Central memory CD8-positive, alpha-beta T cell (primary cell): Measurements from ENCODE around the gene ZFPL1.

Experiments
- ATAC-seq: fragments of 150-1000 bp; cut with Tn5 transposase; replicated peaks from 2 replicates; pipeline ENCODE4 v1.10.0; 2022; ENCODE audit warnings: mild to moderate bottlenecking, moderate FRiP score, moderate number of reproducible peaks; ENCODE audit not compliant: poor library complexity, severe bottlenecking; ENCODE audit errors: extremely low read depth
- DNase-seq, 2 donors: peaks; one replicate each; pipeline ENCODE4 v3.0.0; 2021; ENCODE audit warnings: low spot score in 2 of 2
- H3K27ac Mint-ChIP-seq: one replicate; pipeline ENCODE4 v1.8.0; 2022; ENCODE audit warnings: low read depth, mild to moderate bottlenecking, moderate library complexity, mixed read lengths
- H3K27me3 Mint-ChIP-seq: one replicate; pipeline ENCODE4 v1.8.0; 2022; ENCODE audit warnings: mixed read lengths
- H3K36me3 Mint-ChIP-seq: one replicate; pipeline ENCODE4 v1.8.0; 2022; ENCODE audit warnings: mild to moderate bottlenecking, moderate library complexity, mixed read lengths; ENCODE audit not compliant: insufficient read depth
- H3K4me1 Mint-ChIP-seq: one replicate; pipeline ENCODE4 v1.8.0; 2022; ENCODE audit warnings: mixed read lengths
- H3K4me3 Mint-ChIP-seq: one replicate; pipeline ENCODE4 v1.8.0; 2022; ENCODE audit warnings: mild to moderate bottlenecking, moderate library complexity, mixed read lengths
- H3K9me3 Mint-ChIP-seq: one replicate; pipeline ENCODE4 v1.8.0; 2022; ENCODE audit warnings: mixed read lengths

The ZFPL1 gene

GRCh38 chr11:65086809-65087208, 2.8 kb downstream of the ZFPL1 start:
- Mint-ChIP-seq H3K27ac (no peak overlapping the region), H3K9me3 (no peaks in the 10 kb centered on the region), H3K4me3 (no peak overlapping the region), H3K27me3 (no peaks in the 10 kb centered on the region), H3K36me3 (peaks cover 25% of the 10 kb centered on the region), H3K4me1 (peaks cover 29% of the 10 kb centered on the region)
- ATAC-seq, result no peak
- DNase-seq, result no peak

- no peak overlapping the region for H3K27ac Mint-ChIP-seq
- peaks cover 25% of the 10 kb centered on the region for H3K36me3 Mint-ChIP-seq
- H3K27me3 Mint-ChIP-seq, result no peaks in the 10 kb centered on the region
- H3K4me3 Mint-ChIP-seq, result no peak overlapping the region
- ATAC-seq, result no peak
- H3K4me1 Mint-ChIP-seq, result peaks cover 29% of the 10 kb centered on the region
- no peak for DNase-seq
- no peaks in the 10 kb centered on the region for H3K9me3 Mint-ChIP-seq
Measured at GRCh38 chr11:65087216-65087615, 3.2 kb downstream of the ZFPL1 start.

- no peak for ATAC-seq
- H3K9me3 Mint-ChIP-seq, result no peaks in the 10 kb centered on the region
- no peak overlapping the region for H3K4me3 Mint-ChIP-seq
- H3K36me3 Mint-ChIP-seq, result peaks cover 25% of the 10 kb centered on the region
- no peak overlapping the region for H3K27ac Mint-ChIP-seq
- DNase-seq, result no peak
- peaks cover 29% of the 10 kb centered on the region for H3K4me1 Mint-ChIP-seq
- H3K27me3 Mint-ChIP-seq, result no peaks in the 10 kb centered on the region
Measured at GRCh38 chr11:65087827-65088226, 3.8 kb downstream of the ZFPL1 start.

GRCh38 chr11:65089621-65090020, 5.6 kb downstream of the ZFPL1 start:
- H3K36me3 Mint-ChIP-seq, result peaks cover 11% of the 10 kb centered on the region
- H3K27ac Mint-ChIP-seq, result no peak overlapping the region
- no peak overlapping the region for H3K4me3 Mint-ChIP-seq

GRCh38 chr11:65090628-65091027, 6.6 kb downstream of the ZFPL1 start:
- DNase-seq, result no peak
- H3K4me3 Mint-ChIP-seq, result no peak overlapping the region

More at GRCh38 chr11:65089621-65090020, 5.6 kb downstream of the ZFPL1 start:
- H3K27me3 Mint-ChIP-seq, result no peaks in the 10 kb centered on the region
- no peaks in the 10 kb centered on the region for H3K9me3 Mint-ChIP-seq
- H3K4me1 Mint-ChIP-seq, result peaks cover 12% of the 10 kb centered on the region
- ATAC-seq (no peak), DNase-seq (no peak)

GRCh38 chr11:65095427-65095826, 11.4 kb downstream of the ZFPL1 start:
- Mint-ChIP-seq H3K4me3 (peak overlapping the region; percentile 81), H3K36me3 (peaks cover 2% of the 10 kb centered on the region), H3K27me3 (no peaks in the 10 kb centered on the region), H3K9me3 (no peaks in the 10 kb centered on the region), H3K4me1 (peaks cover 11% of the 10 kb centered on the region), H3K27ac (peak overlapping the region; percentile 86)
- DNase-seq (no peak), ATAC-seq (no peak)

More at GRCh38 chr11:65090628-65091027, 6.6 kb downstream of the ZFPL1 start:
- no peaks in the 10 kb centered on the region for H3K9me3 Mint-ChIP-seq
- H3K27ac Mint-ChIP-seq, result no peak overlapping the region
- ATAC-seq, result no peak
- peaks cover 6% of the 10 kb centered on the region for H3K36me3 Mint-ChIP-seq
- H3K4me1 Mint-ChIP-seq, result peaks cover 4% of the 10 kb centered on the region
- no peaks in the 10 kb centered on the region for H3K27me3 Mint-ChIP-seq

GRCh38 chr11:65095974-65096806, 12.2 kb downstream of the ZFPL1 start, which contains the start of gene VPS51:
Gene VPS51 (plus strand): TSS chr11:65096214. CDS start chr11:65096251, 37 bp downstream.
- DNase-seq, result peak; percentile 78 to 81
- Mint-ChIP-seq H3K27me3 (no peaks in the 10 kb centered on the region), H3K4me3 (peak within 1 kb of the TSS; percentile 81), H3K27ac (peak within 1 kb of the TSS; percentile 86), H3K9me3 (no peaks in the 10 kb centered on the region), H3K36me3 (peaks cover 2% of the 10 kb centered on the region), H3K4me1 (peaks cover 11% of the 10 kb centered on the region)
- peak; percentile 90 for ATAC-seq

GRCh38 chr11:65096926-65097325, 12.9 kb downstream of the ZFPL1 start:
- H3K27me3 Mint-ChIP-seq, result no peaks in the 10 kb centered on the region
- no peak for DNase-seq
- peak overlapping the region; percentile 81 for H3K4me3 Mint-ChIP-seq
- H3K9me3 Mint-ChIP-seq, result no peaks in the 10 kb centered on the region
- peaks cover 11% of the 10 kb centered on the region for H3K4me1 Mint-ChIP-seq
- no peak for ATAC-seq
- peaks cover 2% of the 10 kb centered on the region for H3K36me3 Mint-ChIP-seq
- H3K27ac Mint-ChIP-seq, result peak overlapping the region; percentile 86

- peaks cover 17% of the 10 kb centered on the region for H3K4me1 Mint-ChIP-seq
- ATAC-seq, result no peak
- DNase-seq, result no peak
- H3K9me3 Mint-ChIP-seq, result no peaks in the 10 kb centered on the region
- H3K4me3 Mint-ChIP-seq, result no peak overlapping the region
- no peaks in the 10 kb centered on the region for H3K27me3 Mint-ChIP-seq
- H3K36me3 Mint-ChIP-seq, result peaks cover 9% of the 10 kb centered on the region
- H3K27ac Mint-ChIP-seq, result no peak overlapping the region
Measured at GRCh38 chr11:65100674-65101350, 16.8 kb downstream of the ZFPL1 start.

- no peak for ATAC-seq
- DNase-seq, result no peak
- H3K4me1 Mint-ChIP-seq, result peaks cover 14% of the 10 kb centered on the region
- no peak overlapping the region for H3K27ac Mint-ChIP-seq
- H3K9me3 Mint-ChIP-seq, result no peaks in the 10 kb centered on the region
- peaks cover 15% of the 10 kb centered on the region for H3K36me3 Mint-ChIP-seq
- no peaks in the 10 kb centered on the region for H3K27me3 Mint-ChIP-seq
- no peak overlapping the region for H3K4me3 Mint-ChIP-seq
Measured at GRCh38 chr11:65102142-65103095, 18.4 kb downstream of the ZFPL1 start.

GRCh38 chr11:65103476-65103875, 19.5 kb downstream of the ZFPL1 start:
- H3K9me3 Mint-ChIP-seq, result no peaks in the 10 kb centered on the region
- no peak overlapping the region for H3K4me3 Mint-ChIP-seq
- no peak for DNase-seq
- H3K27ac Mint-ChIP-seq, result no peak overlapping the region
- H3K36me3 Mint-ChIP-seq, result peaks cover 18% of the 10 kb centered on the region
- H3K4me1 Mint-ChIP-seq, result peaks cover 14% of the 10 kb centered on the region
- no peaks in the 10 kb centered on the region for H3K27me3 Mint-ChIP-seq
- ATAC-seq, result no peak

GRCh38 chr11:65104628-65105027, 20.6 kb downstream of the ZFPL1 start:
- Mint-ChIP-seq H3K9me3 (no peaks in the 10 kb centered on the region), H3K27me3 (no peaks in the 10 kb centered on the region), H3K4me3 (no peak overlapping the region), H3K36me3 (peaks cover 22% of the 10 kb centered on the region), H3K4me1 (peaks cover 8% of the 10 kb centered on the region), H3K27ac (no peak overlapping the region)
- DNase-seq (no peak), ATAC-seq (no peak)
